Measurements from ENCODE around the gene LRRC14B.
"Not testable (repeated sequence)": the region's sequence is repeated elsewhere in the genome, so short reads cannot be mapped to it uniquely, and the experiment has no call there.

LRRC14B gene

DNA sequence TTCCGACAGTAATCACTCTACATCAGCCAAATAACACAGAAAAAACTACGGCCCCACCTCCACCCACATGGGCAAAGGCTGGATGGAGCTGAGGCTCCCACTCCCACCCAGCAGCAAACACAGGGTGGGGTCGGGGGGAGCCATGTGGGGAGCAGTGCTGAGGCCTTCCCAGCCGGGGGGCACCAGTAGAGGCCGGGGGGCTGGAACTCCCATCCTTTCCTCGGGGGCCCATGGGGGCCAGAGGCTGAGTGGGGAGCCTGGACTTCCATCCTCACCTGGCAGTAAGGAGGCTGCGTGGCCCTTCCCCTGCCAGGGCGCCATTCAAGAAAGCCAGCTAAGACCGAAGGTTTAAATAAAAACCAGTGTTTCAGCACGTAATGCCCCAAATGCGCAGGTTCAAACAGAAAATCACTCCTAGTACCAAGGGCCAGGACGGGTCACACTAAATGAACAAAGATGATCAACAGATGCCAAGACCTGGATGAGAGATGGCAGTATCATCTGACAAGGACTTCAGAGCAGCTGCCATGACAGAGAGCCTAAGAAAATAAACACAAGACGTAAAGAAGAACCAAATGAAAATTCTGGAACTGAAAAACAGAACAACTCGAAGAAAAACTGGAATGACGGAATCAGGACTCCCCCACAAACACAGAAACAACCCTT, 17.3 kb downstream of the LRRC14B start:
- DNase-seq (ENCODE audit: low spot score), result no peak

DNA sequence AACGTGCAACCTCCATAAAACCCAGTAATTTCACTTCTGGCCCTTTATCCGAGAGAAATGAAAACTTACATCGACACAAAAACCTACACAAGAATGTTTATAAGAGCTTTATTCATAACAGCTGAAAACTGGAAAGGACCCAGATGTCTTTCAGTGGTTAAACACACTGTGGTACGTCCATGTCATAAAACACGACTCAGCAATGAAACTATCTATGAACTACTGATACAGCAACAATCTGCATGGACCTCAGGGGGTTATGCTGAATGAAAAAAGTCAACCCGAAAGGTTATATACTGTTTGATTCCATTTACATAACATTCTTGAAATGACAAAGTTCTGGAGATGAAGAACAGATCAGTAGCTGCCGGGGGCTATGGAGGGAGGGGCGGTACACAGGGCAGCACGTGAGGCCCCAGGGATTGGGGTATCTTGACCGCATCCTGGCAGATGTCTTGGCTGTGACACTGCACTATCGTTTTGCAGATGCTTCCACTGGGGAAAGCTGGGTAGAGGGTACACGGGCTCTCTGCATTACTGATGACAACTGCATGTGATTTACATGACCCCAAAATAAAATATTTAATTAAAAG, 22.6 kb downstream of the LRRC14B start:
- DNase-seq (ENCODE audit: low spot score), result no peak

DNA sequence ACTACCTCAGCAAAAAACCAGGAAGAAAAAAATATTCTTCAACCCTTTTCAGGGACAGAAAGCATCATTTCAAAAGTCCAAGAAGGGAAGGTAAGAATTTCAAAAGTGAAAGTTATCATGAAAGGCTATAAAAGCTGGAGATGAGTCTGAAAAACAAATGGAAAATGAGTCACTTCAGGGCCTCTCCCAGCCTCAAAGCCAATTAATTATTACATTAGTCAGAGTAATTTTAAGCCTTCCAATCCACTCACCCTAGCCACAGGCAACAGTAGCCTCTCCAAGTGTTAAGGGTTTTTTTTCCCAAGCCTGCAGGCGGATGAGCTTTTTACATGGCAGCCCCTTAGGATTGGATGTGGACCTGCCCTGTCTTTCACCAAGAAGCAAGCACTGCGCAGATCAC, 24.0 kb downstream of the LRRC14B start:
- DNase-seq (ENCODE audit: low spot score), result not testable (repeated sequence)

DNA sequence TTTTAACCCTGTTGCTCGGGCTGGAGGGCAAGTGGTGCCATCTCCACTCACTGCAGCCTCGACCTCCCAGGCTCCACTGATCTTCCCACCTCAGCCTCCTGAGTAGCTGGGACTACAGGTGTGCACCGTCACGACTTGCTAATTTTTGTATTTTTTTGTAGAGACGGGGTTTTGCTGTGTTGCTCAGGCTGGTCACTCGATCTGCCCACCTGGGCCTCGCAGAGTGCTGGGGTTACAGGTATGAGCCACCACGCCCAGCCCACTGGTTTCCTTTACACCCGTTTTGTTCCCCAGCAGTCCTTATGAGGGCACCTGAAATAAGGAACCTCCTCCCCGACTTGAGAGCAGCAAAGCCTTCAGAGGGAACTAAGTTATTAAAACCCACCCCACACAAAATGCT, 24.8 kb downstream of the LRRC14B start:
- not testable (repeated sequence) for DNase-seq (ENCODE audit: low spot score)

DNA sequence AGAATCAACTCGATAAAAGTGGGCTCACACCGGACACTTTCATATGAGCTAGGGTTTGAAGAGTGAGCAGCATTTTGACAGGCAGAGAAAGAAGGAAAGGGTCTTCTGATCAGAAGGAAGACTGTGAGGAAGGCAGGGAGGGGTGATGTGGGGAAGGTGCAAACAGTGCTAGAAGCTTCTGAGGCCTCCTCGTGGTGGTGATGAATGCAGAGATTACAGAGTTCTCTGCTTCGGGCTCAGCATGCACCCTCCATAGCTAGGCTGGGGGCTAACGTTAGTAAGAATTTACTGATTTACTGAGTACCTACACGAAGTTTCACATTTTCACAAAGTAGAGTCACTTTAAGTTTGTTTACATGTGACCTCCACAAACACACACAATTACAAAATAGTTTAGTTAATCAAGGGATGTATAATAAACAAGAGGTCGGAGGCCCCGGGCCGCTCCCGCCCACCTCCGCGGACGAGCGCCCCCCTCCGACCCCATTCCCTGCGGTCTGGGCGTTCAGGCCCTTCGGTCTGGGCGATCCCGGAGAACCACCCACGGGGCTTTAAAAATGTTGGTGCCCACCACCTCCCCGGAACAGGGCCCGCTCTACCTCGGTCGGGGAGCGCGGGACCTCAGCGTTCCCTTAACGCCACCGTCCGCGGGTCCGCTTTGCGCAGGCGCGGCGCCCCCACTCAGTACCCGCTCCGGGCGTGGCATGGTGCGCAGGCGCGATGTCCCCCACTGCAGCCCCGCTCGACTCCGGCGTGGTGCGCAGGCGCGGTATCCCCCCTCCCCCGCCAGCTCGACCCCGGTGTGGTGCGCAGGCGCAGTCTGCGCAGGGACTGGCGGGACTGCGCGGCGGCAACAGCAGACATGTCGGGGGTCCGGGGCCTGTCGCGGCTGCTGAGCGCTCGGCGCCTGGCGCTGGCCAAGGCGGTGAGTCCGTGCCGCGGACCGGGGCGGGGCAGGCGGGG, 26.5 kb downstream of the LRRC14B start, which contains the start of the genes CCDC127 and SDHA:
CCDC127 (minus strand) TSS at position 660 of the 963 bp plus-strand sequence. CDS start 1,304 bp downstream, outside the sequence.
SDHA (plus strand) TSS at position 827 of the 963 bp plus-strand sequence; CDS start at position 863, 36 bp downstream.
- peak; percentile 97 for DNase-seq (ENCODE audit: low spot score)

DNA sequence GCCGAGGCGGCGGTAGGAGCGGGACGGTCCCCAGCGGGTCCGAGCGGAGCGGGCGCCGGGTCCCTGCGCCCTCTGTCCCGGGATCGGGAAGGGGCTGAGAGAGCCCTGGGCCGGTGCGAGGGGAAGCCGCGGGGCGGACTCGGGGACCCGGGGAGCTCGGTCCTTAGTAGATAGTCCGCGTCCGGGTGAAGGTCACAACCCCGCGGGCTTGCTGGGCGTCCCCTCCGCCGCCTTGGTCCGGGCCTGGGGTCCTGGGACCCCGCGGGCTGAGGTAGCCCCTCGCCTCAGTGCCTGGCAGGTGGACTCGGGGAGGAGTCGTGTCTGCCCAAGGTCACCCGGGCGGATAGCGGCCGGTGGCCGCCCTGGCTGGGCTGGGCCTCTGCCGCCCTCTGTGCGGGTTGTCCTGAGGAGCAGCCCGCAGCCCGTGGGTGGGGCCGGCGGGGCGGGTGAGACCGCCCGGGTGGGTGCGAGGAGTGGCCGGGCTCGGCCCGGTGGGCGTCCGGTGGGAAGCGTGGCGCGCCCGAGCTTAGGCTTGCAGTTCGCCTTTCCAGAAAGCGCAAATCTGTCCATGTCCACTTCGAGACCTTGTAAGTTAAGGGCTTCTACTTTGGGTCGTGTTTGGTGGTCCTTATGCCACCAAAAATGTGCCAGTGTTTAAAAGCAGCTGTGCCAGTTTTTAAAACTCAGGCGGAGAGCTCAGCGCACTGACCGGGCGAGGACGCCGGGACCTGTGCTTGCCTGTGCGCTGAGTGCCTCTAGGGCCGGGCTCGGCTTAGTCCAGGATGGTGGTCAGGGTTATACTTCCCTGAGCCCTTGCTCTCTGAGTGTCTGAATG, 27.4 kb downstream of the LRRC14B start:
- no peak for DNase-seq (ENCODE audit: low spot score)

DNA sequence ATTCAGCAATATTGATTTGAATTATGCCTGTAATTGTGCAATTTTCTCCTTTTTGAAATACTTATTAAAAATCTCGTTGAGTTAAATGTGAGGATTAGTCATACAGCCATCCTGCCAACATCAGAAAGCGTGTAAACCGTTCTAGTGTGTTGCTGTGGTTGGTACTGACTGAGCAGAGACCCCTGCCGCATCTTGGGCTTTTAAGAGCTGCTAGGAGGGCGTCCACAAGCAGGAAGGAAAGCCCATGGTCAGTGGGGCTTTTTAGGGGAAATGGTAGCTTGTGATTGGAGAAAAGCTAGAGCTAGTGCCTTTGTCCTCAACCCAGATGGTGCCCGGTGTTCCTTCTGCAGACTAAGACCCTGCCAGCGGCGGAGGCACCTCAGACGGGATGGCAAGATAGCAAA, 28.2 kb downstream of the LRRC14B start:
- DNase-seq (ENCODE audit: low spot score), result peak; percentile 48

DNA sequence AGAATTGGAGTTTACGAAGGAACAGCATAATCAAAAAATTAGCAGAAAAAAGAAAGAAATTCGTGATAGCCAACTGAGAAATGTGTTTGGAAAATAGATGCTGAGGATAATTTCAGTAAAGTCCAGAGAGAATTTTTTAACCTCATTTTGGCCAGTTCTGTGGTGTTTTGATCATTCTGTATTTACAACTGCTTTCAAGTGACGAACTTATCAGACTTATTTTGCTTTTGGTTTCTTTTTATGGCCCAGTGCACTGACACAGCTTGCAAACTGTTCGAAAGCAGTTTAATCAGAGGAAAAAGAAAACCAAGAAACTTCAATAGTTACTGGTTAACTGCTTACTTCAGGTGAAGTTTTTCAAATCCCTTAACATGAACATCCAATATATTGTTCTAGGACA, 28.7 kb downstream of the LRRC14B start:
- peak; percentile 34 for DNase-seq (ENCODE audit: low spot score)

DNA sequence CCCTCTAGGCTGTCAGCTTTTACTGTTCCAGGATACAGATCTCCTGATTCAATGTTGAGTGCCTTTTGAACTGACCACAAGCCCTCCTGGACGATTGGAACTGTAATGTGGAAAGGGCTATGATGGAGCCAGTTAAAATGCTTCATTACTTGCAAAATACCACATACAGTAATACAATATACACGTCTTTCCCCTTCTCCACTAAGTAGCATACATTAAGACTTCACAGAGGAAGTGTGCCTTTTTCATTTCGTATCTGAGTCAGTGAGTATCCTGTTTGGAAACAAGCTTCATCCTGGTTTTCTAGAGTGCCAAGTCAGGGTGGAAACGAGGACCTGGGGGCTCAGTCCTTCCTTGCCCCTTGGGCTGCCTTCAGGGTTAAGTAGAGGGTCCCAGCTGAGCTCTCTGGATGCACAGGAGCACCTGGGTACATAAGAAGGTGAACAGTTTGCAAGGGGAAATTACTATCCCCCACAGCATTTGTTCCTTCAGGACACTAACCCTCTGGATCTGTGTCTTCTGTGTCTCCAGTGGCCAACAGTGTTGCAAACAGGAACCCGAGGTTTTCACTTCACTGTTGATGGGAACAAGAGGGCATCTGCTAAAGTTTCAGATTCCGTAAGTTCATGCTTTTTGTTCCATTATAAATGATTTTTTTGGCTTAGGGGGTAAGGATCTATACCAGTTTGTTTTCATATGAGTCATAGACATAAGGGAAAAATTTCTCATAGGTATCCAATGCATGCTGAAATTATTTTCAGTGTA, 31.8 kb downstream of the LRRC14B start:
- DNase-seq (ENCODE audit: low spot score), result not testable (repeated sequence)

DNA sequence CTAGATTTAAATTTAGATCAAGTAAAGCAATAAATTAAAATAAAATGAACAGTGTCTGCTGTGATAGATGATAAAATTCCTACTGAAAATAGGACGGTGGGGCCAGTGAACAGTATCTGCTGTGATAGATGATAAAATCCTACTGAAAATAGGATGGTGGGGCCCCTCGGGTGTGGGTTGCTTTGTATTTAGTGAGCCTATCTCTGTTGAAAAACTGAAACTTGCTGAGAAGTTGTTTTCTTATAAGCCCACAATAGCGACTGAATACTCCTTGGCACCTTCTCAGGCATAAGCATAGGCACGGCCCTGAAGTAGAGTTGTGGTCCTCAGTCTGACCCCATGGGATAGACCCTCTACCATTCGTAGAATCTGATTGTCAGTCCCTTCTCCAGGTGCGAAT, 32.5 kb downstream of the LRRC14B start:
- no peak for DNase-seq (ENCODE audit: low spot score)

DNA sequence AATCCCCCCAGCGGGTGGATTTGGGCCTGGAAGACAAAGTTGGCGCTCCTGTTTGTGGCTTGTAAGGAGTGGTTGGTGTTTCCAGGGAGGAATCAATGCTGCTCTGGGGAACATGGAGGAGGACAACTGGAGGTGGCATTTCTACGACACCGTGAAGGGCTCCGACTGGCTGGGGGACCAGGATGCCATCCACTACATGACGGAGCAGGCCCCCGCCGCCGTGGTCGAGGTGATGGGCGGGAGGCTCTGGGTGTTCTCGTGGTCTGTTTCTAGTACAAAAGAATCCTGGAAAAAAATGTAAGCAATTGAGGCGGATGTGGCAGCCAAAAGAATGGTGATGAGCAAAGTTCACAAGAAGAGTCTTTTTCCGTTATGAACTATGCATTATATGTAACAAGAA, 34.0 kb downstream of the LRRC14B start:
- no peak for DNase-seq (ENCODE audit: low spot score)

DNA sequence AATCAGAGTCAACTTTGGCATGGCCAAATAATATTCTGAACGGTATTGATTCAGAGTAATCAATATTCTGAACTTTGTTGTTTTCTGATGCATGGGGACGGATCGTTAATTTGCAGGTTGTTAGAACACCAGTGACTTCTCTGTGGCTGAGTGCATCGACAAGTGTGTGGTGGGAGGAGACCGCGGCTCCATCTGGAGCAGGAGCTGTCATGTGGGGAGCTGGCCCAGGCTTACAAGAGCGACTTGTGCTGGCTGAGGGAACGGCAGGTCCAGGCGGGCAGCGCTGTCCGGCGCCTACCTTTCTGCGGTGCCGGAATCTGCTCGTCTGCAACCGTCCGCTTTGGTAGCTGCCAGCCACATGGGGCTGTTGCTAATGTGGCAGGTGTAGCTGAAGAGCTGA, 36.1 kb downstream of the LRRC14B start:
- not testable (repeated sequence) for DNase-seq (ENCODE audit: low spot score)

DNA sequence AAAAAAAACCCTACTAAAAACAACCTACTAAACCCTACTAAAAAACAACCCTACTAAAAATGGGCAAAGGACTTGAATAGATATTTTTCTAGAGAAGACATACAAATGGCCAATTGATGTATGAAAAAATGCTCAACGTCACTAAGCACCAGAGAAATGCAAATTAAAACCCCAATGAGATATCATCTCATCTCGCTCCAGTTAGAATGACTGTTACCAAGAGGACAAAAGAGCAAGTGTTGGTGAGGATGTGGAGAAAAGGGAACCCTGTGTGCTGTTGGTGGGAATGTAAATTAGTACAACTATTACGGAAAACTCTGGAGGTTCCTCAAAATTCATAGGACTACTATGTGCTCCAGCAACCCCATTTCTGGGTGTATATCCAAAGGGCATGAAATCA, 37.6 kb downstream of the LRRC14B start:
- DNase-seq (ENCODE audit: low spot score), result no peak

DNA sequence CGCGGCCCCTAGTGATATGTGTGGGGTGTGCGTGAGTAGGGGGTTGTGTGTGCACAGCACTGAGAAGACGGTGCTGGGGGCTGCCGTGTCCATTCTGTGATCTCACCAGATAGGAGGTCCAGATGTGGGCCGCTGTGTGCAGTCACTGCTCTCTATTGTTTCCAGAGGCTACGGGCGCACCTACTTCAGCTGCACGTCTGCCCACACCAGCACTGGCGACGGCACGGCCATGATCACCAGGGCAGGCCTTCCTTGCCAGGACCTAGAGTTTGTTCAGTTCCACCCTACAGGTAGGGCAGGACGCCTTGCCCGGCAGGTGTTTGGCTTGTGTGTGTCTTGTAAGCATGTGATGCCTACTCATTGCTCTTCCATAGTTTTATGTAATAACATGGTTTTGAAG, 39.4 kb downstream of the LRRC14B start:
- DNase-seq (ENCODE audit: low spot score), result no peak

DNA sequence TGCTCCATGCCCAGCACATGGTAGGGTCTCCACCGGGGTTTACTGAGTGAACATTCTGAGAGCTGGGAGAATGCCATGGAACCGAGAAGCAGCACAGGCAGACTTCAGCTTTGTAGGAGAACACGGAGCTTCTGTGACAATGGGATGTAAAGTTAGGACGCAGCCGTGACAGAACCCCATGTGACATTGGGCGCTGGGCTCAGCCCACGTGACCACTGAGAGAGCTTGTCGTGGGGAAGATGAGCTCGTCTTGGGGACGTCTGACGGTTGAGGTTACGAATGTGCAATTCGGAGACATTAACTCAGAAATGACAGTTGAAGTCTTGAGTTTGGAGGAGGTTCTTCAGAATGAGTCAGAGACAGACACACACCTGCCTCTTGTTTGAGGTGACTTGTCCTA, 40.4 kb downstream of the LRRC14B start:
- no peak for DNase-seq (ENCODE audit: low spot score)

DNA sequence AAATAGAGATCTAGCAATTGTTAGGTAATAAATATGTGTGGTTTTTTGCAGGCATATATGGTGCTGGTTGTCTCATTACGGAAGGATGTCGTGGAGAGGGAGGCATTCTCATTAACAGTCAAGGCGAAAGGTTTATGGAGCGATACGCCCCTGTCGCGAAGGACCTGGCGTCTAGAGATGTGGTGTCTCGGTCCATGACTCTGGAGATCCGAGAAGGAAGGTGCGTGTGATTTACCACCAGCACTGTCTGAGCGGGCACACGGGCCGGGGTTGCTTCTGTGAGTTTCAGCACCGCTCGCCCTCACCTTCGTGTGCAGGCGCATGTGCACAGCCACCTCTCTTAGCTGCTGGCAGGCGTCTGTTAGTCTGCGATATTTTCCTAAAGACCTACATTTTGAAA, 42.1 kb downstream of the LRRC14B start:
- DNase-seq (ENCODE audit: low spot score), result not testable (repeated sequence)

DNA sequence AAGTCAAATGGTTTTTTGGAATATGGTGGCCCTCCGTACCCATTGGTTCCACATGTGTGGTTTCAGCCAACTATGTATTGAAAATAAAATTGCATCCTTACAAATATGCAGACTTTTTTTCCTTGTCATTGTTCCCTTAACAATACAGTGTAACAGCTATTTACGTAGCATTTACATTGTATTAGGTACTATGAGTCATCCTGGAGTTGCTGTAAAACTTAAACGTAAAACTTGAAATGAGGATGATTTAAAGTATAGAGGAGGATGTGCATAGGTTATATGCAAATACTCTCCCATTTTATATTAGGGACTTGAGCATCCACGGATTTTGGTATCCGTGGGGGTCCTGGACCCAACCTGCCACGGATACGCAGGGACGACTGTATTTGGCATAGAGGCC, 43.2 kb downstream of the LRRC14B start:
- no peak for DNase-seq (ENCODE audit: low spot score)

DNA sequence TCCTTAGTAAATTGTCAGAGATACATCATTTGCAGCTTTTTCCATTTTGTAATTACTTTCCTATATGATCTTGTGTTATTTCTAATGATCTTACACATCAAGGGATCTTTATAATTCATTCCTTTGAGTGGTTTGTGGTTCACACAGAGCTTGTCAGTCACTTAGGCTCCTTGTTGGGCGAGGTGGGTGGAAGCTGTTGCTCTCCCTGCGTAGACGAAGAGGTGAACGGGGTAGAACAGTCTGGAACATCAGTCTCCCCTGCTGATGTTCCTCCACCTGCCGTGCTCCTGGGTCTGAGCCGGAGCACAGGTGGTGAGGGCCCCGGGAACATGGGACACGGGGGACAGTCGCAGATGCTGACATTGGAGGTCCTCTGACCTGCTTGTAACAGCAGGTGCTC, 44.2 kb downstream of the LRRC14B start:
- not testable (repeated sequence) for DNase-seq (ENCODE audit: low spot score)

DNA sequence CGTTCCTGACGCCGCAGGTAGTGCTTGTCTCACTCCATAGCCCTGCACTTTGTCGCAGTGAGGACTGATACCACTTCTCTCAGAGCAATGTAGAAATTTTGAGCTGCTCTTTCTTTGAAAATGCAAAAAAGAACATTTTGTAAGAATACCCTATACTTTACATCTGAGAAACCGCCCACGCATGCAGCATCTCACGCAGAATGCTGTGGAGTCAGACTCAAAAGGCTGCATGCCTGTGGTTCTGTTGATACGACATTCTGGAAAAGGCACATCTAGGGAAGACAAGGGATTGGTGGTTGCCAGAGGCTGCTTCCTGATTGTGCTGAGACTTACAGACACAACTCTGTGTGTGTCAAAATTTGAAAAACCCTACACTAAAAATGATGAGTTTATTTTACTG, 46.6 kb downstream of the LRRC14B start:
- not testable (repeated sequence) for DNase-seq (ENCODE audit: low spot score)

DNA sequence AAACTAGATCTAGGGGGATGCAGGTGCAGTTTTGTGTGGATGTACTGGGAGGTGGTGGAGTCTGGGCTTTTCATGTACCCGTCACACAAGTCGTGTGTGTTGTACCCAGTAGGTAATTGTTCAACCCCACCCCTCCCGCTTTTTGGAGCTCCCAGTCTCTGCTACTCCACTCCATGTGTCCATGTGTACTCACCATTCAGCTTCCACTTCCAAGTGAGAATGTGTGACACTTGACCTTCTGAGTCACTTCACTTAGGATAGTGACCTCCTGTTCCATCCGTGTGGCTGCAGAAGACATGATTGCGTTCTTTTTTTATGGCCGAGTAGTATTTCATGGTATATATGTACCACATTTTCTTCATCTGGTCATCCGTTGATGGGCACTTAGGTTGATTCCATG, 49.3 kb downstream of the LRRC14B start:
- DNase-seq (ENCODE audit: low spot score), result not testable (repeated sequence)
